Measurements from ENCODE around the gene PNKD.

DNA sequence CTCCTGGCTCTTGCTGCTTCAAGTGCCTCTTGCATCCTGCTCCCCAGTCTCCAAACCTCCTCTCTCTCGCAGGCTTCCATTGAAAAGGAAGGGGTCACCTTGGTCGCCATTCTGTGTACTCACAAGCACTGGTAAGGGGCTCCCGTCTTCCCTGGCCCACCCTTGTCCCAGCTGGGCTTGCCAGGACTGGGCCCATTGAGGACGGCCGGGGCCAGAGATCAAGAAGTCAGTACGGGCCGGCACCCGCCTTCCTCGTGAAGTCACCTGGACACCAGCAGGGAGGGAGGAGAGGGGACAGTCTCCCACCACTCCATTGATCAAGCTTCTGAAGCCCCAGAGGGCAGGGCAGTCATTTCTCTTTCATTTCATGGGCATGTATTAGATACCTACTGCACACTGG, 70.3 kb downstream of the PNKD start:
- TF ChIP-seq CTCF (IDR thresholded peaks at IDR 0.05; ENCODE audit: insufficient read depth, low read length, poor library complexity, severe bottlenecking) (no peak), EZH2phosphoT487 (conservative IDR thresholded peaks at IDR 0.05; ENCODE audit: low read length) (no peak)

All from SU-DHL-6 (cell line).